ENCODE results near the gene LY6G6D.
A peak's percentile ranks its signal among the peaks of the same experiment; 100 is the strongest.

The LY6G6D gene

DNA sequence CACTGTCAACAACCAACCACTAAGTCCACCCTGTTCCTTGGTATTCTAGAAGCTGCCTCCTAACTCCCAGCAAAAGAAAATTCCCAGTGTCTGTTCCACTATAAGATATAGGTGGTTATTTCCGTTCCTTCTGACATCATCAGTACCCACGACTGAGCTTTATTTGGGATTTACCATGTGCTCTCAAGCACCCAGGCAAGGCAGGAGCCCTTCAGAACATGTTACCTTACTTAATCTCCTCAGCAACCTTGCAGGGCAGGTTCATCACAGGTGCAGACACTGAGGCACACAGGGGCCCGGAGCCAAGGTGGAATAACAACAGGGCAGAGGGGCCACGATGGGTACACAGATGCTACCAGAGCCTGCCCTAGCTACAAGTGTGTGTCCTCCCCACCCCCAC lies 22.8 kb upstream of the LY6G6D start:
- H3K9me3 ChIP-seq (ENCODE audit: control insufficient read depth, low read length), result no peaks in the 10 kb centered on the region
- no peak overlapping the region for H3K4me3 ChIP-seq (ENCODE audit: insufficient read depth, low read depth, low read length)
- H3K36me3 ChIP-seq (ENCODE audit: control insufficient read depth, insufficient read depth, low read length), result peaks cover 19% of the 10 kb centered on the region
- no peaks in the 10 kb centered on the region for H3K4me1 ChIP-seq (ENCODE audit: control insufficient read depth, insufficient read depth, low read length)
- 94 to 95% methylated on average over 4 of the region's 4 CpGs for WGBS, 2 experiments
- H3K27ac ChIP-seq (ENCODE audit: insufficient read depth, low read depth, low read length, poor library complexity, severe bottlenecking), result no peak overlapping the region
- H3K27me3 ChIP-seq (ENCODE audit: control insufficient read depth, insufficient read depth, low read length, poor library complexity, severe bottlenecking), result no peaks in the 10 kb centered on the region

DNA sequence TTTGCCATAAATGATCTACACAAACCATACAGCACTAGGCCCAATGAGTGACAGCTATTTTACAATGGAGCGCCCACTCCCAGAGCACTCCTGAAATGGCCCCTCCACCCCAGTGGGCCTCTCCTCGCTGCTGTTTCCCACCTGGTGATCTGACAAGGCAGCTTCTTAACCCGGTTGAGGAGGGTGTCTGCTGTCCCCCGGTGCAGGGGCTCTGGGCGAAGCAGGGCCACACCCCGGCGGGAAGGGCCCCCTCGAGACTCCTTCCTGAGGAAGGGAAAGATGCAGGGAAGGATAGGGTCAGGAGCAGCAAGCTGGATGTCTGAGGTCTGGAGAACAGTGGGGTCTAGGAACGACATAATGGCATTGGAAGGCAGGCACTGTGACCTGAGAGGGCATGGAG lies 22.3 kb upstream of the LY6G6D start:
- no peak overlapping the region for H3K27ac ChIP-seq (ENCODE audit: insufficient read depth, low read depth, low read length, poor library complexity, severe bottlenecking)
- no peak overlapping the region for H3K4me3 ChIP-seq (ENCODE audit: insufficient read depth, low read depth, low read length)
- no peaks in the 10 kb centered on the region for H3K9me3 ChIP-seq (ENCODE audit: control insufficient read depth, low read length)
- 94 to 96% methylated on average over 9 of the region's 9 CpGs for WGBS, 2 experiments
- no peaks in the 10 kb centered on the region for H3K27me3 ChIP-seq (ENCODE audit: control insufficient read depth, insufficient read depth, low read length, poor library complexity, severe bottlenecking)
- H3K36me3 ChIP-seq (ENCODE audit: control insufficient read depth, insufficient read depth, low read length), result peaks cover 14% of the 10 kb centered on the region
- no peaks in the 10 kb centered on the region for H3K4me1 ChIP-seq (ENCODE audit: control insufficient read depth, insufficient read depth, low read length)

DNA sequence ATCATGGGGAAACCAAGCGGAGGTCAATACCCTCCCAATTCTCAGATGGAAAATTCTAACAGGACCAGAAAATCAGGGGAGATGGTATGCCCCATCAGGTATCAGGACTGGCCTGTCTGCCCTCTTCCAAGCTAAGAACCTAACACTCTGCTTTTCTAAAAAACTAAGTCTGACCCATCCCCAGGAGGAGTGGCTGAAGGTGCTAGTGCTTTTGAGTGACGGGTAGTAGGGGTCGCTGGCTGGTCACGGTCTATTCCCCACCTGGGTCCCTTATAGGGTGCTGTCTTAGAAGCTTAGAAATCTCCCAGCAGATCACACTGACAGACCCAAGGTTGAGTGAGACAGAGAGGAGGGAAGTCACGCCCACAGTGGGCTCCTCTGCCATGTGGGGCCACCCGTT lies 21.6 kb upstream of the LY6G6D start:
- H3K36me3 ChIP-seq (ENCODE audit: control insufficient read depth, insufficient read depth, low read length), result peaks cover 12% of the 10 kb centered on the region
- H3K9me3 ChIP-seq (ENCODE audit: control insufficient read depth, low read length), result no peaks in the 10 kb centered on the region
- no peak overlapping the region for H3K4me3 ChIP-seq (ENCODE audit: insufficient read depth, low read depth, low read length)
- no peaks in the 10 kb centered on the region for H3K4me1 ChIP-seq (ENCODE audit: control insufficient read depth, insufficient read depth, low read length)
- H3K27me3 ChIP-seq (ENCODE audit: control insufficient read depth, insufficient read depth, low read length, poor library complexity, severe bottlenecking), result no peaks in the 10 kb centered on the region
- WGBS, 2 experiments, result 93 to 95% methylated on average over 6 of the region's 6 CpGs
- H3K27ac ChIP-seq (ENCODE audit: insufficient read depth, low read depth, low read length, poor library complexity, severe bottlenecking), result no peak overlapping the region

DNA sequence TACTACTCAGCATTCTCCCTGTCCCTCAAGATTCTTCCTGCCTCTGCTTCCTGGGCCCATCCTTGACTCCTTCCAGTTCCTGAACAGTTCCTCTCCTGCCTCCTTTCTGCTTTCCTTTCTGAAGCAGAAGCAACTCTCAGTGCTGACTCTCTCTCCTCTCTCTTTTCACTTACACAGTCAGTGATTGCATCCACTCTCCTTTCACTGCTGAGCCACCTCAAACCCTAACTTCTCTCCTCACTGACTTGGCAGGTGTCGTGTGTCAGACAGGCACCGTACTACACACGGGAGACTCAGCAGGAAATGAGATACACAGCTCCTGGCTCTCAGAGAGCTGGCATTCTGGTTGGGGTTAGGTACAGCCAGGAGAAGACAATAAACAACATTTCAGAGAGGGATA lies 17.6 kb upstream of the LY6G6D start:
- Histone ChIP-seq H3K4me1 (ENCODE audit: control insufficient read depth, insufficient read depth, low read length) (peaks cover 9% of the 10 kb centered on the region), H3K27me3 (ENCODE audit: control insufficient read depth, insufficient read depth, low read length, poor library complexity, severe bottlenecking) (no peaks in the 10 kb centered on the region), H3K27ac (ENCODE audit: insufficient read depth, low read depth, low read length, poor library complexity, severe bottlenecking) (no peak overlapping the region), H3K36me3 (ENCODE audit: control insufficient read depth, insufficient read depth, low read length) (peaks cover 12% of the 10 kb centered on the region), H3K9me3 (ENCODE audit: control insufficient read depth, low read length) (no peaks in the 10 kb centered on the region), H3K4me3 (ENCODE audit: insufficient read depth, low read depth, low read length) (no peak overlapping the region)
- WGBS, 2 experiments, result 87 to 93% methylated on average over 3 of the region's 3 CpGs

DNA sequence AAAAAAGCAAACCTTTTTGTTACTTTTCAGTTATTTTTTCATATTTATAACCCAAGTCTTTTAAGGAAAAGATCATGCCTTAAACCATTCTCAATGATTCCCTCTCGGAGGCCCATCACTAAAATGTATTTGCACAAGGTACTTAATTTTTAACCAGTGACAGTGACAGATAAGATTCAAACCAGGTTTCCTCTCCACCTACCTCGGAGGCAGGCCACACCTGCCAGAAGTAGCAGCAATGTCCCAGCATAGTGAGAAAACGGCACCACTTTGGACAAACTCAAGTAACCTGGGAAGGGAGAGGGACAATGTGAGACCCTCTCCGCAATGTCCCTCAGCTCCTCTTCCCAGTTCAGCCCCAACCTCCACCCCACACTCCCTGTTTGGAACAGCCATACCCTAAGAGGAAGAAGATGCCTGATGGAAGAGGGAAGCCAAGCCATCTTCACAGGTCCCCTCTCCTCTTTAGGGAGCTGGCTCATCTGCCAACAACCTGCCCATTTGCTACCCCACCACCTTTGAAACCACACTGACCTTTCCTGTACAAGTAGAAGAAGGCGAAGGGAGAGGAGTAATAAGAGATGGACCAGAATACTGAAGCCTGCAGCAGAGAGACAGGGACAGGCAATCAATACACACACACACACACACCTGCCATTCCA lies 14.3 kb upstream of the LY6G6D start:
- Histone ChIP-seq H3K9me3 (ENCODE audit: control insufficient read depth, low read length) (no peaks in the 10 kb centered on the region), H3K4me3 (ENCODE audit: insufficient read depth, low read depth, low read length) (no peak overlapping the region), H3K27ac (ENCODE audit: insufficient read depth, low read depth, low read length, poor library complexity, severe bottlenecking) (no peak overlapping the region), H3K27me3 (ENCODE audit: control insufficient read depth, insufficient read depth, low read length, poor library complexity, severe bottlenecking) (no peaks in the 10 kb centered on the region), H3K36me3 (ENCODE audit: control insufficient read depth, insufficient read depth, low read length) (no peaks in the 10 kb centered on the region), H3K4me1 (ENCODE audit: control insufficient read depth, insufficient read depth, low read length) (peaks cover 9% of the 10 kb centered on the region)
- 93 to 99% methylated on average over 4 to 5 of the region's 5 CpGs for WGBS, 2 experiments

DNA sequence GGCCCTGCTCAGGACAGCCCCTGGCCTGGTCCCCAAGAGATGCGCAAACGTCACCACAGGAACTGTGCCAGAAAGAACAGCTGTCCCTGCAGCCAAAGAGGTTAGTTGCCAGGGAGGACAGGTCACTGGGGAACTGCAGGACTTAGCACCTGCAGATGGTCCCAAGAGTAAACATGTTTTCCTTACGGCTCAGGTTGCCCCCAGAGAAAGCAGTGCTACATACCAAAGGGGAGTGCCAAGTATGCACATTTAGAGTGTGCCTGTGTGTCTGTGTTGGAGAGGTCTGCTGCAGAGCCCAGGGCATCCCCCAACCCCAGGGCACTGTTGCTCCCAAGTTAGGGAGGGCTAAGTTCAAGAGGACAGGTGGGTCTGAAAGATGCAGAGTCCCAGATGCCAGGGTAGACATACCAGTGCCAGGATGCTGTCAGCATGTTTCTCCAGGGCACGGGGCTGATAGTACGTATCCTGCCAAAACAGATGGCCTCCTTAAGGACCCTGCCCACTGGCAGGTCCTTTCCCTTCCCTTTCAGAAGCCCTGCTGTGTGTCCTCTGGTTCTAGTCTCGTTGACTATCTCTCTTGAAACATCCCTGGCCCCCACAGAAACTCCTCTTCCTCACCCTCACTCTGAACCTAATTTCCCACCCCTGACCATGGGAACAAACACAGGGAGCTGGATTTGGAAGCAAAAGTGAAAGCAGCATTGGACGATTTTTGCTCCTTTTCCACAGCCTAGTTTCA lies 13.3 kb upstream of the LY6G6D start:
- Histone ChIP-seq H3K9me3 (ENCODE audit: control insufficient read depth, low read length) (no peaks in the 10 kb centered on the region), H3K4me3 (ENCODE audit: insufficient read depth, low read depth, low read length) (peak overlapping the region; percentile 88), H3K27me3 (ENCODE audit: control insufficient read depth, insufficient read depth, low read length, poor library complexity, severe bottlenecking) (peaks cover 6% of the 10 kb centered on the region), H3K36me3 (ENCODE audit: control insufficient read depth, insufficient read depth, low read length) (no peaks in the 10 kb centered on the region), H3K4me1 (ENCODE audit: control insufficient read depth, insufficient read depth, low read length) (peaks cover 9% of the 10 kb centered on the region), H3K27ac (ENCODE audit: insufficient read depth, low read depth, low read length, poor library complexity, severe bottlenecking) (no peak overlapping the region)
- WGBS, 2 experiments, result 64 to 68% methylated on average over 7 of the region's 7 CpGs

DNA sequence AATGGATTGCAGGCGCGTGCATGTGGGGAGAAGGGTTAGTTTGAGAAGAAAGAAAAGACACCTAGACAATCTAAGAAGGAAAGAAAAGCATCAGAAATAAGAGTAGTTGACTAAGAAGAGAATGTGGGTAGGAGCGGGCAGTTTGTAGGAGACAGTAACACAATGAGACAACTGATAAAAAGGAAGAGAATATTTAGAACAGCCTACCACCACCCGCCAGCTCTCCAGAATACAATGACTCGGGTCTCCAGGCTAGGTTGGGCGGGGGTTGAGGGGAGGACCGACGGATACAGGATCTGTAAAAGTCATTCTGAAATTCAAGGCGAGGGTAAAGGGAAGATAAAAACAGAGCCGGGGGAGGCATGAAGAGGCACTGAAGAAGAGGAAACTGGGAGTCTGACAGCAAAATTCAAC lies 12.7 kb upstream of the LY6G6D start:
- no peaks in the 10 kb centered on the region for H3K36me3 ChIP-seq (ENCODE audit: control insufficient read depth, insufficient read depth, low read length)
- peaks cover 11% of the 10 kb centered on the region for H3K27me3 ChIP-seq (ENCODE audit: control insufficient read depth, insufficient read depth, low read length, poor library complexity, severe bottlenecking)
- WGBS, 2 experiments, result 4 to 6% methylated on average over 9 to 10 of the region's 10 CpGs

DNA sequence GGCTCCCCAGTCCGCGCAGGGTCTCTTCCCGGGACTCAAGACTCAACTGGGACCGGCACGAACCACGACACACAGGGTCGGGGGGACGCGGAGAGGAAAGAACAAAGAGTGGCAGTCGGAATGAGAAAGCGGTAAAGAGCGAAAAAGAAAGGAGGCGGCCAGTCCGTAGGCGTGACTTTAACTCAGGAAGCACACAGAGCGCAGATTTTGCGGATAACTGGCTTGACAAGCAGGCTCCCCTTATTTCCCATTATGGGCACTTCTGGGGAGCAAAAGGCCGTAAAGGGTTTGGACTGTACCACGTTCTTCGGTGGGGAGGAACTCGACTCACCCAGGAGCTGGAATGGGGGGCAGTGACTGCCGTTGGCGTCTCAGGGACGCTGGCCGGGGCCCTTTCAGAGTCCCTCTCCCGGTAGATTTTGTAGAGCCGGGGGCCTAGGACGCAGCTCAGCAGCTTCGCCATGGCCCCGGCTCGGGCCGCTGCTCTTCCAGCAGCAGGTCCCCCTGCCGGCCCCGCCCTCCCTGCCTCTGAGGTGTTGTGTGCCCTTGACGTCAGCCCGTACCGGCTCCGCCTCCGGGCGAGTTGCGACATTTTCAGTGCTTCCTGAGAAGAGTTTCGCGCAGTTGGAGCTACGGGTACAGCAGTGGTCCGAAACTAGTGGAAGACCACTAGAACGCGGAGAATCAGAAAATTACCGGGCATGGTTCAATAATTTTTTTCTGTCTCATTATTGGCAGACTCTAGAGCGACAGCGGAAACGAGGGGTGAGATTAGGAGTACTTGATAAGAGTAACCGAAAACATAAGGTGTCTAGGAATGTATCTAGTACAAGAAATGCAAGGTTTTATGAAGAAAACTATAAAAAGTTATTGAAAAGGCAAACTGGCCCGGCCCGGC lies 12.1 kb upstream of the LY6G6D start, which contains the start of gene ABHD16A:
TSS of gene ABHD16A (minus strand) at position 506 of the 898 bp plus-strand sequence. CDS start at position 463, 43 bp downstream.
- 4% methylated on average over 54 of the region's 54 CpGs for WGBS, 2 experiments
- Histone ChIP-seq H3K4me3 (ENCODE audit: insufficient read depth, low read depth, low read length) (peak within 1 kb of the TSS; percentile 88), H3K9me3 (ENCODE audit: control insufficient read depth, low read length) (no peaks in the 10 kb centered on the region), H3K27me3 (ENCODE audit: control insufficient read depth, insufficient read depth, low read length, poor library complexity, severe bottlenecking) (peaks cover 18% of the 10 kb centered on the region), H3K4me1 (ENCODE audit: control insufficient read depth, insufficient read depth, low read length) (peaks cover 9% of the 10 kb centered on the region), H3K36me3 (ENCODE audit: control insufficient read depth, insufficient read depth, low read length) (no peaks in the 10 kb centered on the region), H3K27ac (ENCODE audit: insufficient read depth, low read depth, low read length, poor library complexity, severe bottlenecking) (peak within 1 kb of the TSS; percentile 89)

More for the DNA sequence above, 12.7 kb upstream of the LY6G6D start:
- no peaks in the 10 kb centered on the region for H3K9me3 ChIP-seq (ENCODE audit: control insufficient read depth, low read length)
- H3K4me3 ChIP-seq (ENCODE audit: insufficient read depth, low read depth, low read length), result peak overlapping the region; percentile 88
- H3K27ac ChIP-seq (ENCODE audit: insufficient read depth, low read depth, low read length, poor library complexity, severe bottlenecking), result peak overlapping the region; percentile 89
- H3K4me1 ChIP-seq (ENCODE audit: control insufficient read depth, insufficient read depth, low read length), result peaks cover 9% of the 10 kb centered on the region

DNA sequence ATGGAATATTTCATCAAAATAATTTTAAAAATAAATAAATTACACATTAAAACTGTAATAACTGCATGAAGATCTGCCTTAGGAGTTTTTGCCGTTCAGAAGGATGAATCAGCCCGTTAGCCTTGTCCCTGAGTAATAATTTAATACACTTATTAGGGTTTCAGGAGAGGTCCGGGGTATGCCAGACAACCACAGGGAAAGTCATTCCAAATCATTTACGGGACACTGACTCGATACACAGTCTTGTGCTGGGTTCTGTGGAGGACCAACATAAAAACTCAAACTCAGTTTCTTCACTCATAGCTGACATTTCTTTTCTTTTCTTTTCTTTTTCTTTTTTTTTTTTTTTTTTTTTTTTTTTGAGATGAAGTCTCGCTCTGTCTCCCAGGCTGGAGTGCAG lies 9.2 kb upstream of the LY6G6D start:
- peaks cover 32% of the 10 kb centered on the region for H3K27me3 ChIP-seq (ENCODE audit: control insufficient read depth, insufficient read depth, low read length, poor library complexity, severe bottlenecking)
- no peak overlapping the region for H3K4me3 ChIP-seq (ENCODE audit: insufficient read depth, low read depth, low read length)
- 93 to 95% methylated on average over 6 of the region's 6 CpGs for WGBS, 2 experiments

DNA sequence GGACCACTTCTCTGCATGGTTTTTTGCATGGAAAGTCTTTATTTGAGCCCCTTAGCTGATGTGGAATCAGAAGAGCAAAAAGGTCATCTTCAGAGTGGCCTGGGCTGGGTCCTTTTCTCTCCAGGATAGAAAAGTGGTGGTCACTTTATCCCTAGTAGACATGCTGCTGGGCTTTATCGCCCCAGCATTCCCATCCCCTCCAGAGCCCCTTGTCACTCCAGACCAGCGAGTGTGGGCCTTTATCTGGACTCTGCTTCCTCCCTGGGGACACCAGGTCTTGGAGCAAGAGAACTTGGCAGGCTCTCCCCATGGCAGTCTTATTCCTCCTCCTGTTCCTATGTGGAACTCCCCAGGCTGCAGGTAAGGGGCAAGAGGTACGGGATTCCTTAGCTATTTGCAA lies 8.5 kb upstream of the LY6G6D start, which contains the start of gene LY6G6F:
TSS of gene LY6G6F (plus strand) at position 268 of the 400 bp plus-strand sequence. CDS start at position 309, 41 bp downstream.
- Histone ChIP-seq H3K27me3 (ENCODE audit: control insufficient read depth, insufficient read depth, low read length, poor library complexity, severe bottlenecking) (peaks cover 38% of the 10 kb centered on the region), H3K9me3 (ENCODE audit: control insufficient read depth, low read length) (no peaks in the 10 kb centered on the region), H3K27ac (ENCODE audit: insufficient read depth, low read depth, low read length, poor library complexity, severe bottlenecking) (no peak within 1 kb of the TSS), H3K36me3 (ENCODE audit: control insufficient read depth, insufficient read depth, low read length) (no peaks in the 10 kb centered on the region), H3K4me3 (ENCODE audit: insufficient read depth, low read depth, low read length) (no peak within 1 kb of the TSS), H3K4me1 (ENCODE audit: control insufficient read depth, insufficient read depth, low read length) (peaks cover 11% of the 10 kb centered on the region)
- 72 to 87% methylated on average over 3 of the region's 3 CpGs for WGBS, 2 experiments

More for the DNA sequence above, 9.2 kb upstream of the LY6G6D start:
- no peaks in the 10 kb centered on the region for H3K36me3 ChIP-seq (ENCODE audit: control insufficient read depth, insufficient read depth, low read length)
- H3K9me3 ChIP-seq (ENCODE audit: control insufficient read depth, low read length), result no peaks in the 10 kb centered on the region
- no peak overlapping the region for H3K27ac ChIP-seq (ENCODE audit: insufficient read depth, low read depth, low read length, poor library complexity, severe bottlenecking)
- H3K4me1 ChIP-seq (ENCODE audit: control insufficient read depth, insufficient read depth, low read length), result peaks cover 9% of the 10 kb centered on the region

All from ectodermal cell (in vitro differentiated cells).